Liver (tissue), 3 donors: Measurements from ENCODE around the gene TTC9C.

ENCODE experiments used
- EGR1 ChIP-seq, 2 donors: IDR thresholded peaks; 2 replicates each; pipeline ENCODE4 v1.6.1; 2016 to 2018; ENCODE audit warnings: antibody characterized with exemption in 2 of 2, low read depth in 2 of 2
- FOXA1 ChIP-seq: IDR thresholded peaks from 2 replicates; pipeline ENCODE4 v1.6.1; 2016; ENCODE audit warnings: antibody characterized with exemption
- RAD21 ChIP-seq, 2 donors: IDR thresholded peaks; 2 replicates each; pipeline ENCODE4 v1.6.1; 2016; ENCODE audit warnings: antibody characterized with exemption in 2 of 2, mild to moderate bottlenecking in 2 of 2
- REST ChIP-seq: IDR thresholded peaks from 2 replicates; pipeline ENCODE4 v1.6.1; 2016; ENCODE audit warnings: antibody characterized with exemption, mild to moderate bottlenecking
- RXRA ChIP-seq, 2 donors: IDR thresholded peaks; 2 replicates each; pipeline ENCODE4 v1.6.1; 2017 to 2018; ENCODE audit warnings: antibody characterized with exemption in 2 of 2, mild to moderate bottlenecking in 1 of 2
- TAF1 ChIP-seq: conservative IDR thresholded peaks from 2 replicates; pipeline ENCODE4 v1.6.1; 2016; ENCODE audit warnings: antibody characterized with exemption, mild to moderate bottlenecking
- YY1 ChIP-seq: IDR thresholded peaks from 2 replicates; pipeline ENCODE4 v1.6.1; 2016; ENCODE audit warnings: antibody characterized with exemption, mild to moderate bottlenecking
- TF ChIP-seq, protein P1 (sequence below): fragments of 150-350 bp; IDR thresholded peaks from 2 replicates; pipeline ENCODE4 v1.5.1; 2017; ENCODE audit warnings: improper control_type of control experiment, low read depth, low read length; ENCODE audit not compliant: missing input control
- TF ChIP-seq, protein P2 (sequence below): IDR thresholded peaks from 2 replicates; pipeline ENCODE4 v1.6.1; 2016; ENCODE audit warnings: antibody characterized with exemption
- donor health status: healthy.
- donor health status: healthy.

DNA sequence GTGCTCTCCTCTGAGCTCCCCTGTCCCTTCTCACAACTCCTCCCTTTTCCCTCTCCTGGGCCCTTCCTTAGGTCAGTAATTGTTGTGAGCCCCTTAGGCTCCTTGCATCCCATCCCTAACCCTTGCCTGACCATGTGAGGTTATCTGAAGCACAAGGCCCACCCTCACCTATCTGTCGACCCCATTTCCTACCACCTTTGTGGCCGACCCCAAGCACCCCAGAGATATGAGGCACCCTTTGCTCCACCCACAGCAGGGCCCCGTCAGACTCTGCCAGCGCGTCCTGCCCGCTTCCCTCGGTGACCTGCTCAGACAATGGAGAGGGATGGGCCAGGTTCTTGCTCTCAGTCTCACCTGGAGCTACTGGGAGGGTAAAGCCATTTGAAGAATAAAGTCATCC lies 19.5 kb upstream of the TTC9C start:
- TF ChIP-seq REST (no peak), FOXA1 (no peak), EGR1 (IDR thresholded peaks at IDR 0.05; ENCODE audit: low read depth in 2 of 2) (no peak), TAF1 (no peak), YY1 (no peak), RAD21 (IDR thresholded peaks at IDR 0.05) (no peak), RXRA (IDR thresholded peaks at IDR 0.05) (no peak)
- TF ChIP-seq, protein P1, sequence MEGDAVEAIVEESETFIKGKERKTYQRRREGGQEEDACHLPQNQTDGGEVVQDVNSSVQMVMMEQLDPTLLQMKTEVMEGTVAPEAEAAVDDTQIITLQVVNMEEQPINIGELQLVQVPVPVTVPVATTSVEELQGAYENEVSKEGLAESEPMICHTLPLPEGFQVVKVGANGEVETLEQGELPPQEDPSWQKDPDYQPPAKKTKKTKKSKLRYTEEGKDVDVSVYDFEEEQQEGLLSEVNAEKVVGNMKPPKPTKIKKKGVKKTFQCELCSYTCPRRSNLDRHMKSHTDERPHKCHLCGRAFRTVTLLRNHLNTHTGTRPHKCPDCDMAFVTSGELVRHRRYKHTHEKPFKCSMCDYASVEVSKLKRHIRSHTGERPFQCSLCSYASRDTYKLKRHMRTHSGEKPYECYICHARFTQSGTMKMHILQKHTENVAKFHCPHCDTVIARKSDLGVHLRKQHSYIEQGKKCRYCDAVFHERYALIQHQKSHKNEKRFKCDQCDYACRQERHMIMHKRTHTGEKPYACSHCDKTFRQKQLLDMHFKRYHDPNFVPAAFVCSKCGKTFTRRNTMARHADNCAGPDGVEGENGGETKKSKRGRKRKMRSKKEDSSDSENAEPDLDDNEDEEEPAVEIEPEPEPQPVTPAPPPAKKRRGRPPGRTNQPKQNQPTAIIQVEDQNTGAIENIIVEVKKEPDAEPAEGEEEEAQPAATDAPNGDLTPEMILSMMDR: no peak
- TF ChIP-seq, protein P2, sequence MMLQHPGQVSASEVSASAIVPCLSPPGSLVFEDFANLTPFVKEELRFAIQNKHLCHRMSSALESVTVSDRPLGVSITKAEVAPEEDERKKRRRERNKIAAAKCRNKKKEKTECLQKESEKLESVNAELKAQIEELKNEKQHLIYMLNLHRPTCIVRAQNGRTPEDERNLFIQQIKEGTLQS: no peak
